OCI-LY3 (cell line): ENCODE measurements around the gene C22orf39.

ENCODE experiments used
- H2AFZ ChIP-seq: fragments of 200-600, 300-600 bp; shearing (Covaris generic); 2 replicates; pipeline ENCODE4 v1.6.0; 2014; ENCODE audit warnings: antibody characterized with exemption, low read depth, low read length
- H3K27ac ChIP-seq: fragments of 200-600, 300-600 bp; sonication (generic); 2 replicates; pipeline ENCODE4 v1.5.1; 2014; ENCODE audit warnings: mild to moderate bottlenecking, low read length, moderate library complexity, mixed read lengths
- H3K27me3 ChIP-seq: fragments of 200-600, 300-600 bp; sonication (generic); 2 replicates; pipeline ENCODE4 v1.6.1; 2014; ENCODE audit warnings: low read depth, low read length, mixed read lengths
- H3K36me3 ChIP-seq: fragments of 200-600, 300-600 bp; sonication (generic); replicated peaks from 2 replicates; pipeline ENCODE3; 2014; ENCODE audit warnings: low read depth, low read length, mixed read lengths
- H3K4me1 ChIP-seq: fragments of 300-600, 200-600 bp; sonication (generic); 2 replicates; pipeline ENCODE4 v1.6.1; 2014; ENCODE audit warnings: low read length, mixed read lengths
- H3K4me2 ChIP-seq: fragments of 200-600, 300-600 bp; sonication (generic); 2 replicates; pipeline ENCODE4 v1.6.1; 2014; ENCODE audit warnings: low read length, mixed read lengths
- H3K4me3 ChIP-seq: fragments of 300-600, 200-600 bp; sonication (generic); 2 replicates; pipeline ENCODE4 v1.5.1; 2014; ENCODE audit warnings: antibody characterized with exemption, mild to moderate bottlenecking, low read length, moderate library complexity
- H3K79me2 ChIP-seq: fragments of 300-600, 200-600 bp; shearing (Covaris generic); 2 replicates; pipeline ENCODE4 v1.6.1; 2014; ENCODE audit warnings: mild to moderate bottlenecking, low read length, mixed read lengths
- H3K9ac ChIP-seq: fragments of 300-600, 200-600 bp; shearing (Covaris generic); 2 replicates; pipeline ENCODE4 v1.6.0; 2014; ENCODE audit warnings: mild to moderate bottlenecking, low read length, moderate library complexity
- H3K9me3 ChIP-seq: fragments of 200-600, 300-600 bp; shearing (Covaris generic); 2 replicates; pipeline ENCODE4 v1.6.1; 2014; ENCODE audit warnings: low read length, mixed read lengths; ENCODE audit not compliant: insufficient read depth
- H4K20me1 ChIP-seq: fragments of 200-600, 300-600 bp; sonication (generic); 2 replicates; pipeline ENCODE4 v1.6.1; 2016; ENCODE audit warnings: low read length, mixed read lengths; ENCODE audit not compliant: insufficient read depth
- EZH2phosphoT487 ChIP-seq: fragments of 200-600 bp; shearing (Covaris generic); IDR thresholded peaks from 2 replicates; pipeline ENCODE4 v1.6.1; 2018; ENCODE audit warnings: antibody characterized with exemption, mixed run types, low read depth
- TF ChIP-seq, protein P1 (sequence below): fragments of 200-600, 300-600 bp; sonication (generic); IDR thresholded peaks from 2 replicates; pipeline ENCODE4 v1.5.1; 2014; ENCODE audit warnings: antibody characterized with exemption, low read length, low read depth

The C22orf39 gene

DNA sequence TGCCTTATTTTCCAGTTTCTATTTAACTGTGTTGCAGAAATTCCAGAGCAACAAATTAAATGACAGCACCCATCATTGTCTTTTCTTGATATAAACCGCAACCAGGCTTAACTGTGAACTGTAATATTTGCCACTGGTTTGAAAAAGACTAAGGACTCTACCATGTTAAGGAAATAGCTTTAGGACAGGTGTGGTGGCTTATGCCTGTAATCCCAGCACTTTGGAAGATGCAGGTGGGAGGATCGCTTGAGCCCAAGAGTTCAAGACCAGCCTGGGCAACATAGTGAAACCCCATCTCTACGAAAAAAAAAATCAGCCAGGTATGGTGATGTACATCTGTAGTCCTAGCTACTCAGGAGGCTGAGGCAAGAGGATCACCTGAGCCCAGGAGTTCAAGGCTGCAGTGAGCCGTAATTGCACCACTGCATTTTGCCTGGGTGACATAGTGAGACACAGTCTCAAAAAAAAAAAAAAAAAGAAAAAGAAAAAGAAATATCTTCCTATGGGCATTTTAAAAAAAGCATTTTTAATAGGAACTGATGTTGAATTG, 44.8 kb downstream of the C22orf39 start:
- Histone ChIP-seq H3K9me3 (no peaks in the 10 kb centered on the region), H3K4me3 (no peak overlapping the region), H3K36me3 (peaks cover 49% of the 10 kb centered on the region), H3K27me3 (no peaks in the 10 kb centered on the region), H3K79me2 (no peaks in the 10 kb centered on the region), H4K20me1 (0 out of 2 replicates have a peak, but pooled peaks cover 3% of the 10 kb centered on the region), H2AFZ (no peak overlapping the region), H3K27ac (no peak overlapping the region), H3K4me2 (no peak overlapping the region), H3K9ac (no peak overlapping the region), H3K4me1 (peaks cover 8% of the 10 kb centered on the region)
- TF ChIP-seq, protein P1, sequence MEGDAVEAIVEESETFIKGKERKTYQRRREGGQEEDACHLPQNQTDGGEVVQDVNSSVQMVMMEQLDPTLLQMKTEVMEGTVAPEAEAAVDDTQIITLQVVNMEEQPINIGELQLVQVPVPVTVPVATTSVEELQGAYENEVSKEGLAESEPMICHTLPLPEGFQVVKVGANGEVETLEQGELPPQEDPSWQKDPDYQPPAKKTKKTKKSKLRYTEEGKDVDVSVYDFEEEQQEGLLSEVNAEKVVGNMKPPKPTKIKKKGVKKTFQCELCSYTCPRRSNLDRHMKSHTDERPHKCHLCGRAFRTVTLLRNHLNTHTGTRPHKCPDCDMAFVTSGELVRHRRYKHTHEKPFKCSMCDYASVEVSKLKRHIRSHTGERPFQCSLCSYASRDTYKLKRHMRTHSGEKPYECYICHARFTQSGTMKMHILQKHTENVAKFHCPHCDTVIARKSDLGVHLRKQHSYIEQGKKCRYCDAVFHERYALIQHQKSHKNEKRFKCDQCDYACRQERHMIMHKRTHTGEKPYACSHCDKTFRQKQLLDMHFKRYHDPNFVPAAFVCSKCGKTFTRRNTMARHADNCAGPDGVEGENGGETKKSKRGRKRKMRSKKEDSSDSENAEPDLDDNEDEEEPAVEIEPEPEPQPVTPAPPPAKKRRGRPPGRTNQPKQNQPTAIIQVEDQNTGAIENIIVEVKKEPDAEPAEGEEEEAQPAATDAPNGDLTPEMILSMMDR, result no peak
- no peak for TF ChIP-seq EZH2phosphoT487

DNA sequence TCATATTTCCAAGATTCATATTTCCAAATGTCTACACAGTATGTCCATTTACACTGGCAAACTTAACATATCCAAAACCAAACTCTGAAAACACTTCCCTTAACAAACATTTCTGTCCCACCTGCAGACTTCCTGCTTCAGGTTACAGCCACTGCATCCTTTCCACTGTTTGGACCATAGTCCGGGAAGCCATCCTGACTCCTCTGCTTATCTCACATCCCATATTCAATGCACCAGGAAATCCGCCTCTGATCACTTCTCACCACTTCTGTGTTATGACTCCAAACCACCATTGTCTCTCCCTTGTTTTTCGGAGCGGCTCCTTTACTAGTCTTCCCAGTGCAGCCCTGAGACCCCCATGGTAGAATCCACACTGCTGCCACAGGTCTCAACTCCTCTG, 46.0 kb downstream of the C22orf39 start:
- peaks cover 49% of the 10 kb centered on the region for H3K36me3 ChIP-seq
- H3K9ac ChIP-seq, result no peak overlapping the region

DNA sequence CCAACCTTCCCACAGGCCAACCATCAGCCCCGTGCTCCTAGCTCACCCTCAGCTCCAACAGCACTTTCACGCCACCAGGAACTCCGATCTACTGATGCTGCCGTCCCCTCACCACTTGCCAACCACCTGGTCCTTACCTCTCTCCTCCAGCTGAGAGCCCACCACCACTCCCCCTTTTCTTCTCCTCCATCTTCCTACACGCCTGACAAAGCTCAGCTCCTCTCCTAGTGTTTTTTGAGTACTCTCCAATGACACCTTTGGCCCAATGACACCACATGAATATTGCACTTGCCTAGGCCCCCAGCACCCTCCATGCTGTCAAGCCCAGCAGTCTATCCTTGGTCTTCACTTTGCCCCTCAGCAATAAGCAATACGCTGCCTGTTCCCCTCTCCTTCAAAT, 46.6 kb downstream of the C22orf39 start:
- no peak overlapping the region for H3K9ac ChIP-seq
- H3K9me3 ChIP-seq, result no peaks in the 10 kb centered on the region
- H3K4me3 ChIP-seq, result no peak overlapping the region
- H3K36me3 ChIP-seq, result peaks cover 45% of the 10 kb centered on the region
- H4K20me1 ChIP-seq, result no peaks in the 10 kb centered on the region
- H3K79me2 ChIP-seq, result no peaks in the 10 kb centered on the region
- no peaks in the 10 kb centered on the region for H3K27me3 ChIP-seq
- peaks cover 8% of the 10 kb centered on the region for H3K4me1 ChIP-seq
- no peak overlapping the region for H2AFZ ChIP-seq
- no peak overlapping the region for H3K27ac ChIP-seq
- H3K4me2 ChIP-seq, result no peak overlapping the region
- TF ChIP-seq, protein P1, result no peak
- no peak for TF ChIP-seq EZH2phosphoT487

More for the DNA sequence above, 46.0 kb downstream of the C22orf39 start:
- Histone ChIP-seq H3K9me3 (no peaks in the 10 kb centered on the region), H3K4me3 (no peak overlapping the region), H3K27ac (no peak overlapping the region), H3K79me2 (no peaks in the 10 kb centered on the region), H3K4me1 (peaks cover 8% of the 10 kb centered on the region), H3K27me3 (no peaks in the 10 kb centered on the region), H3K4me2 (no peak overlapping the region), H2AFZ (no peak overlapping the region), H4K20me1 (no peaks in the 10 kb centered on the region)
- no peak for TF ChIP-seq EZH2phosphoT487
- TF ChIP-seq, protein P1, result no peak

DNA sequence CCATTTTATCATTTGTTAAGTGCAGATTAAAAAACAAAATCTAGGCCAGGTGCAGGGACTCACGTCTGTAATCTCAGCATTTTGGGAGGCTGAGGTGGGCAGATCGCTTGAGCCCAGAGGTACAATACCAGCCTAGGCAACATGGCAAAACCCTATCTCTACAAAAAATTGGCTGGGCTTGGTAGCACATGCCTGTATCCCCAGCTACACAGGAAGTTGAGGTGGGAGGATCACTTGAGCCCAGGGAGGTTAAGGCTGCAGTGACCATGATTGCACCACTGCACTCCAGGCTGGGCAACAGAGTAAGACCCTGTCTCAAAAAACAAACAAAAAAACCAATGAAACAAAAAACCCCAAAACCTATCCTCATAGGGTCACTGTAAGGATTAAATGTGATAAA, 48.9 kb downstream of the C22orf39 start:
- Histone ChIP-seq H3K4me2 (no peak overlapping the region), H4K20me1 (0 out of 2 replicates have a peak, but pooled peaks cover 8% of the 10 kb centered on the region), H3K4me3 (no peak overlapping the region), H3K27ac (no peak overlapping the region), H3K79me2 (no peaks in the 10 kb centered on the region), H3K9ac (no peak overlapping the region), H3K4me1 (no peaks in the 10 kb centered on the region), H3K36me3 (peaks cover 57% of the 10 kb centered on the region), H3K9me3 (no peaks in the 10 kb centered on the region), H2AFZ (no peak overlapping the region), H3K27me3 (no peaks in the 10 kb centered on the region)
- no peak for TF ChIP-seq EZH2phosphoT487
- TF ChIP-seq, protein P1, result no peak
